HepG2 (cell line): ENCODE results near the gene RHBDD3. TPM values are rescaled to one million over a fixed set of nuclear protein-coding genes. Genes with fewer than 3 reads are reported as not detected.
A peak's percentile ranks its signal among the peaks of the same experiment; 100 is the strongest.

ENCODE experiments used
- ATAC-seq: fragments of 200-7000 bp; cut with Tn5 transposase; 3 replicates; pipeline ENCODE4 v1.9.1; 2020; ENCODE audit warnings: mild to moderate bottlenecking, moderate library complexity
- BruUV-seq: library from RNA; stranded (reverse); fragments of 400-500 nt; replicated peaks from 2 replicates; lab custom pipeline; 2021; lab: Mats Ljungman, UMichigan
- CTCF ChIA-PET: fragments of 300-600 bp; formaldehyde crosslinking; extraction: SDS; loops from one replicate; lab custom pipeline; 2021; ENCODE audit warnings: low total read pairs, inconsistent platforms, low intra/inter-chr PET ratio; lab: Yijun Ruan, JAX
- POLR2A ChIA-PET: fragments of 350-600 bp; sonication (Branson Sonifier 250); formaldehyde crosslinking; loops from one replicate; lab custom pipeline; 2020; ENCODE audit warnings: antibody characterized with exemption, inconsistent platforms; lab: Yijun Ruan, JAX
- DNase-seq: peaks from one replicate; pipeline ENCODE4 v3.0.0-alpha.2; 2015; ENCODE audit warnings: low spot score
- FAIRE-seq: peaks from 3 replicates; lab custom pipeline; 2011; peaks lifted over from hg19 to GRCh38; lab: Jason Lieb, UNC
- H2AFZ ChIP-seq: one replicate; pipeline ENCODE4 v1.6.1; 2011; ENCODE audit warnings: low read length, inconsistent platforms
- H3K27ac ChIP-seq: fragments of 300-600 bp; 3 replicates; pipeline ENCODE4 v1.8.0; 2011; ENCODE audit warnings: mixed run types, mild to moderate bottlenecking, mixed read lengths, low read length, inconsistent platforms; ENCODE audit not compliant: insufficient read depth; ENCODE audit errors: extremely low read length
- H3K27me3 ChIP-seq, 2 experiments: fragments of 200-600 bp in 1 of 2; 2 replicates in 1 of 2; 3 replicates in 1 of 2; pipeline versions ENCODE4 v1.6.0 to v1.8.0; 2011; ENCODE audit warnings: low read length in 2 of 2, mild to moderate bottlenecking in 2 of 2, moderate library complexity in 2 of 2, inconsistent platforms in 1 of 2; ENCODE audit not compliant: insufficient read depth in 2 of 2, control insufficient read depth in 1 of 2
- H3K36me3 ChIP-seq, 2 experiments: fragments of 200-600 bp in 1 of 2; replicated peaks in 1 of 2; 2 replicates in 1 of 2; 3 replicates in 1 of 2; pipeline versions ENCODE4 v1.5.1 to v1.8.0; 2011; ENCODE audit warnings: low read length in 2 of 2, inconsistent platforms in 1 of 2; ENCODE audit not compliant: insufficient read depth in 2 of 2, control insufficient read depth in 1 of 2
- H3K4me1 ChIP-seq: 2 replicates; pipeline ENCODE4 v1.5.1; 2012; ENCODE audit warnings: low read length, inconsistent platforms; ENCODE audit not compliant: insufficient read depth
- H3K4me2 ChIP-seq: 2 replicates; pipeline ENCODE4 v1.6.0; 2011; ENCODE audit warnings: low read depth, low read length, inconsistent platforms
- H3K4me3 ChIP-seq, 3 experiments: fragments of 200-600 bp in 1 of 3; sonication (generic), shearing (Covaris generic) in 1 of 3; replicated peaks in 1 of 3; 2 replicates each; pipeline ENCODE4 v1.5.1; 2011 to 2016; ENCODE audit warnings: low read length in 3 of 3, inconsistent platforms in 2 of 3, low read depth in 2 of 3, mild to moderate bottlenecking in 2 of 3, control low read depth in 1 of 3, mixed read lengths in 1 of 3; ENCODE audit not compliant: insufficient read depth in 1 of 3
- H3K79me2 ChIP-seq: one replicate; pipeline ENCODE4 v1.6.1; 2011; ENCODE audit warnings: low read length, inconsistent platforms; ENCODE audit not compliant: insufficient read depth
- H3K9ac ChIP-seq: 2 replicates; pipeline ENCODE4 v1.6.0; 2011; ENCODE audit warnings: mild to moderate bottlenecking, low read depth, low read length, inconsistent platforms; ENCODE audit not compliant: insufficient read depth
- H3K9me3 ChIP-seq: 2 replicates; pipeline ENCODE4 v1.5.1; 2012; ENCODE audit warnings: mild to moderate bottlenecking, low read length
- H4K20me1 ChIP-seq: 2 replicates; pipeline ENCODE4 v1.6.0; 2011; ENCODE audit warnings: inconsistent platforms, mild to moderate bottlenecking, low read length, moderate library complexity; ENCODE audit not compliant: insufficient read depth
- DR1 ChIP-seq: sonication (generic); formaldehyde crosslinking; IDR thresholded peaks from 2 replicates; pipeline ENCODE4 v1.8.0; 2021; ENCODE audit warnings: mild to moderate bottlenecking, missing genetic modification reagents, inconsistent platforms
- MXI1 ChIP-seq: IDR thresholded peaks from 3 replicates; pipeline ENCODE4 v1.6.1; 2012; ENCODE audit warnings: low read depth, low read length, inconsistent platforms, borderline replicate concordance
- PLSCR1 ChIP-seq: sonication (generic); formaldehyde crosslinking; IDR thresholded peaks from 2 replicates; pipeline ENCODE4 v1.5.0; 2020; ENCODE audit warnings: missing genetic modification reagents, mild to moderate bottlenecking, borderline replicate concordance
- ZNF160 ChIP-seq: sonication (generic); formaldehyde crosslinking; IDR thresholded peaks from 2 replicates; pipeline ENCODE4 v1.8.0; 2022; ENCODE audit warnings: mild to moderate bottlenecking, inconsistent platforms, missing genetic modification reagents
- ZNF24 ChIP-seq: fragments of 450-650 bp; IDR thresholded peaks from 2 replicates; pipeline ENCODE4 v1.6.1; 2017; ENCODE audit warnings: antibody characterized with exemption, mild to moderate bottlenecking
- ZNF264 ChIP-seq: sonication (generic); formaldehyde crosslinking; IDR thresholded peaks from 2 replicates; pipeline ENCODE4 v1.4.0; 2020; ENCODE audit warnings: missing genetic modification reagents
- ZNF564 ChIP-seq: sonication (generic); formaldehyde crosslinking; IDR thresholded peaks from 2 replicates; pipeline ENCODE4 v1.8.1; 2023; ENCODE audit warnings: mild to moderate bottlenecking, missing genetic modification reagents
- ZNF569 ChIP-seq: sonication (generic); formaldehyde crosslinking; IDR thresholded peaks from 2 replicates; pipeline ENCODE4 v1.5.0; 2020; ENCODE audit warnings: mild to moderate bottlenecking, missing genetic modification reagents, moderate library complexity, borderline replicate concordance
- ZNF687 ChIP-seq: sonication (generic); formaldehyde crosslinking; IDR thresholded peaks from 2 replicates; pipeline ENCODE4 v1.5.1; 2020; ENCODE audit warnings: mild to moderate bottlenecking, missing genetic modification reagents, moderate library complexity
- ZNF740 ChIP-seq: sonication (generic); formaldehyde crosslinking; IDR thresholded peaks from 2 replicates; pipeline ENCODE4 v1.4.0; 2020; ENCODE audit warnings: missing genetic modification reagents
- WGBS: methylation state at CpG from one replicate; pipeline ENCODE4 v1.1.6; 2017; ENCODE audit warnings: low lambda C conversion rate; 5-methylcytosine and 5-hydroxymethylcytosine counted together
- in situ Hi-C: cut with HindIII; loops from 2 replicates; pipeline ENCODE4 v1.10.0; 2017; ENCODE audit warnings: low pct_unique_long_range_greater_than_20kb; ENCODE audit not compliant: extremely low pct_ligation_motif_present
- intact Hi-C: fragments of 100-400 bp; cut with micrococcal nuclease; formaldehyde crosslinking; loops from one replicate; pipeline ENCODE4 v1.10.0; 2022; ENCODE audit not compliant: unreplicated experiment
- polyA plus RNA-seq, 8 experiments: library from polyadenylated mRNA; depleted of rRNA in 3 of 8; stranded (reverse) in 7 of 8; unstranded in 1 of 8; fragments of >200 nt; fragmentation: Illumina TruSeq in 4 of 8; extraction: Trizol in 4 of 8; gene quantifications; 2 replicates each; pipeline versions ENCODE4 v1.2.1 to v1.2.3, GENCODE V29; 2011 to 2016; ENCODE audit warnings: low read depth in 4 of 8, missing spikeins in 1 of 8, mixed read lengths in 1 of 8; ENCODE audit not compliant: insufficient read depth in 1 of 8
- total RNA-seq, 5 experiments: library from RNA; depleted of rRNA; stranded (reverse); fragments of >200 nt; fragmentation: Illumina TruSeq; extraction: Trizol; gene quantifications; 2 replicates each; pipeline ENCODE4 v1.2.3, GENCODE V29; 2016; ENCODE audit warnings: low read depth in 1 of 5

The RHBDD3 gene
- total and polyA plus RNA-seq, 2 of the 13 experiments (the other 11 are each of a cell fraction or from before 2014, with no cell fraction given): 12.1 to 26.7 TPM

GRCh38 chr22:29255064-29255621 lies 12.6 kb downstream of the RHBDD3 start:
- in situ Hi-C loops: loop anchor here (10.0 kb wide), 1 partner anchor 390 kb away; no protein-coding TSS in a partner anchor
- no peaks in the 10 kb centered on the region for H4K20me1 ChIP-seq
- 67% methylated on average over 7 of the region's 11 CpGs for WGBS
- ChIA-PET POLR2A (no interaction called here), CTCF (no interaction called here)
- intact Hi-C loops: no loop called here
- H3K9ac ChIP-seq: no peak overlapping the region
- H3K27ac ChIP-seq: no peak overlapping the region
- H2AFZ ChIP-seq: no peak overlapping the region
- DNase-seq (no peak), FAIRE-seq (no peak), ATAC-seq (no peak)
- no peak overlapping the region for H3K4me2 ChIP-seq
- H3K27me3 ChIP-seq: no peaks in the 10 kb centered on the region
- no peak for TF ChIP-seq ZNF740 (CRISPR knock-in tag)
- no peak for TF ChIP-seq ZNF264 (CRISPR knock-in tag)
- no peak for TF ChIP-seq ZNF564
- TF ChIP-seq PLSCR1 (CRISPR knock-in tag): no peak
- no peak for TF ChIP-seq ZNF160 (CRISPR knock-in tag)
- H3K79me2 ChIP-seq: no peaks in the 10 kb centered on the region
- BruUV-seq: no TSS peak
- H3K36me3 ChIP-seq: peaks cover 0 to 2% of the 10 kb centered on the region in 2 experiments; a peak in 1 of 5 replicates
- H3K9me3 ChIP-seq: no peaks in the 10 kb centered on the region
- no peak overlapping the region for H3K4me3 ChIP-seq
- peaks cover 11% of the 10 kb centered on the region for H3K4me1 ChIP-seq

- Histone ChIP-seq H2AFZ (peak overlapping the region; percentile 29), H3K4me1 (peaks cover 11% of the 10 kb centered on the region), H4K20me1 (no peaks in the 10 kb centered on the region), H3K9me3 (no peaks in the 10 kb centered on the region), H3K27me3 (no peaks in the 10 kb centered on the region), H3K27ac (no peak overlapping the region), H3K4me2 (0 out of 2 replicates have a peak overlapping the region, but pooled peaks have one; percentile 32), H3K36me3 (no peaks in the 10 kb centered on the region), H3K4me3 (no peak overlapping the region; a peak in 1 of 6 replicates), H3K79me2 (no peaks in the 10 kb centered on the region), H3K9ac (0 out of 2 replicates have a peak overlapping the region, but pooled peaks have one; percentile 3)
- in situ Hi-C loops: loop anchor here (10.0 kb wide), 1 partner anchor 389 kb away; no protein-coding TSS in a partner anchor
- no TSS peak for BruUV-seq
- intact Hi-C loops: no loop called here
- WGBS: 0% methylated on average over 1 of the region's 4 CpGs
- DNase-seq (no peak), FAIRE-seq (no peak), ATAC-seq (no peak)
- ChIA-PET CTCF (no interaction called here), POLR2A (no interaction called here)
- TF ChIP-seq DR1 (CRISPR knock-in tag) (no peak), MXI1 (no peak), ZNF569 (CRISPR knock-in tag) (no peak), ZNF24 (no peak), ZNF687 (CRISPR knock-in tag) (peak; percentile 26; the same call in 1 of the 2 replicates)
Observed at GRCh38 chr22:29254286-29254660, 13.5 kb downstream of the RHBDD3 start.
